SH-SY5Y (cell line): ENCODE measurements around the gene CHGA.

Experiments used
- GATA2 ChIP-seq: IDR thresholded peaks from 2 replicates; pipeline ENCODE4 v1.6.1; 2011; ENCODE audit warnings: mild to moderate bottlenecking, low read depth, low read length
- GATA3 ChIP-seq: IDR thresholded peaks from 2 replicates; pipeline ENCODE4 v1.6.1; 2011; ENCODE audit warnings: low read depth, mild to moderate bottlenecking, low read length, moderate library complexity

DNA sequence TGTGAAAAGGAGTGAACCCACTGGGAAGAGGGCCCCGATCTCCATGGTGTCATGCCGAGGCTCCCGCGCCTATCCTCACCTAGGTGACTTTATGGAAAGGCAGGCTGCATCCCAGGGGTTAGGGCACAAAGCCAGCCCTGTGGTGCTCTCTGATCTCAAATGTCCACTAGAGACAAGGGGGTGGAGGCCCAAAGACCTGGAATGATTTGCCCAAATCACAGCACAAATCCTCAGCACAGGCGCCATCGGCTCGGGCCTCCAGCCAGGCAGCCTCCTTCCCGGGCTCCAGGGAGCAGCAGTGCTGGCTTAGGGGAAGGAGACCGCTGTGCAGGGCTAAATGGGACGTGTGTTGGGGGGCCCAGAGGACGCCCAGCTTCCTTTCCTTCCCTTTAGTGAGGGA, 17.6 kb downstream of the CHGA start:
- TF ChIP-seq GATA3 (no peak), GATA2 (no peak)
